ENCODE results near the gene VPS13D. TPM values are rescaled to one million over a fixed set of nuclear protein-coding genes. Genes with fewer than 3 reads are reported as not detected.
A peak's percentile ranks its signal among the peaks of the same experiment; 100 is the strongest.

The VPS13D gene
- total RNA-seq, 4 donors from 2014 or later = 60.9 to 91.6 (median 71.6) TPM

DNA sequence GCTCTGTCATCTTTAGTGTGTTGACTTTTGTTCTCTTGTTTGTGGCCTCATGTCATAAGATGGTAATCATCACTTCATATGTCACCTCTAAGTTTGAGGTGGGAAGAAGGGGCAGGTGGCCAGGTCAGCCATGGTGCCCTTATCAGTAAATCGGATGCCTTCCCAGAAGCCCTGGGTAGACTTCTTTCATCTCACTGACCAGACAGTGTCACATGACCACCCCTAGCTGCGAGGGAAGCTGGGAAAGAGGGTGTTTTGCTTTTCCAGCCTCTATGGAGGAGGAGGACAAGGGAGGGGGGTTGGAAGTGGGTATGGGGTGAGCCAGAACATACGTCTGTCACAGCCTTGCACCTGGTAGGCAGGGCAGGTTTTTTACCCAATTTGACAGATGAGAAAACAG lies 34.4 kb upstream of the VPS13D start:
- intact Hi-C loops (cut with DNase I; ENCODE audit: low total_unique reads) (no loop called here), in situ Hi-C loops (cut with MboI; ENCODE audit: low sequenced_read_pairs in 4 of 4) (no loop called here)
- Histone ChIP-seq H3K36me3 (peaks cover 0 to 21% of the 10 kb centered on the region in 2 donors), H3K27me3 (no peaks in the 10 kb centered on the region), H3K4me3 (no peak overlapping the region), H3K4me1 (no peaks in the 10 kb centered on the region), H3K9me3 (no peaks in the 10 kb centered on the region), H3K27ac (peak overlapping the region in 1 of 4 donors; percentile 5)
- DNase-seq (no peak), ATAC-seq (no peak)
- TF ChIP-seq, protein P1, sequence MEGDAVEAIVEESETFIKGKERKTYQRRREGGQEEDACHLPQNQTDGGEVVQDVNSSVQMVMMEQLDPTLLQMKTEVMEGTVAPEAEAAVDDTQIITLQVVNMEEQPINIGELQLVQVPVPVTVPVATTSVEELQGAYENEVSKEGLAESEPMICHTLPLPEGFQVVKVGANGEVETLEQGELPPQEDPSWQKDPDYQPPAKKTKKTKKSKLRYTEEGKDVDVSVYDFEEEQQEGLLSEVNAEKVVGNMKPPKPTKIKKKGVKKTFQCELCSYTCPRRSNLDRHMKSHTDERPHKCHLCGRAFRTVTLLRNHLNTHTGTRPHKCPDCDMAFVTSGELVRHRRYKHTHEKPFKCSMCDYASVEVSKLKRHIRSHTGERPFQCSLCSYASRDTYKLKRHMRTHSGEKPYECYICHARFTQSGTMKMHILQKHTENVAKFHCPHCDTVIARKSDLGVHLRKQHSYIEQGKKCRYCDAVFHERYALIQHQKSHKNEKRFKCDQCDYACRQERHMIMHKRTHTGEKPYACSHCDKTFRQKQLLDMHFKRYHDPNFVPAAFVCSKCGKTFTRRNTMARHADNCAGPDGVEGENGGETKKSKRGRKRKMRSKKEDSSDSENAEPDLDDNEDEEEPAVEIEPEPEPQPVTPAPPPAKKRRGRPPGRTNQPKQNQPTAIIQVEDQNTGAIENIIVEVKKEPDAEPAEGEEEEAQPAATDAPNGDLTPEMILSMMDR (IDR thresholded peaks at IDR 0.05 in 4 of 5, conservative IDR thresholded peaks at IDR 0.05 in 1 of 5) = no peak
- TF ChIP-seq POLR2A (IDR thresholded peaks at IDR 0.05) = no peak

DNA sequence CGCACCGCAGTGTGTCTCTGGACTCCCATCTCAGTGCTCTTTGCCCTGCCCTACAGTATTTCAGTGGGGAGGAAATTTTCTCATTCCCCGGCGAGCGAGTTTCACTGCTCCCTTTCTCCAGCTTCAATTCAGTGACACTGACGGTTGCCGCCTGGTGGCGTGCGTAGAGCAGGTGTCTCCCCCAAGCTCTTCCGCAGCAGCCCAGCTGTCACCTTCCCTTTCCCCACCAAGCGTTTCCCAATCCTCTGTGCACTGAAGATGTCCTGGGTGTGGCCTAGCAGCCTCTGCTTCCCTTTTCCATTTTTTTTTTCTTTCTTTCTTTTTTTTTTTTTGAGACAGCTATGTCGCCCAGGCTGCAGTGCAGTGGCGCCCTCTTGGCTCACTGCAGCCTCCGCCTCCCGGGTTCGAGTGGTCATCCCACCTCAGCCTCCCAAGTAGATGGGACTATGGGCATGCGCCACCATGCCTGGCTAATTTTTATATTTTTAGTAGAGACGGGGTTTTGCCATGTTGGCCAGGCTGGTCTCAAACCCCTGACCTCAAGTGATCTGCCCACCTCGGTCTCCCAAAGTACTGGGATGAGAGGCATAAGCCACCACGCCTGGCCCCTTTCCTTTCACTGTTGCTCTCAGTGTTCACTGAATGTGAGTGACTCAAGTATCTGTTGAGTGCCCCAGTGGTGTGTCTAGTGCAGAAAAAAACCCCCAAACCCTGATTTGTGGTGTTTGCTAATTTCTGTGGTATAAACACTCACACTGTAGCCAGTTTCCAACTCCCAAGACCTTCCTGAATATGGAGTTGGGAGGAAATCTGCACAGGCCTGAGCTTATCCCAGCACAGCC lies 33.0 kb upstream of the VPS13D start:
- intact Hi-C loops (cut with DNase I; ENCODE audit: low total_unique reads) = no loop called here
- ATAC-seq (peak; percentile 59 to 85), DNase-seq (peak in 1 of 2 donors; percentile 61)
- no peaks in the 10 kb centered on the region for H3K9me3 ChIP-seq
- TF ChIP-seq, protein P1 (IDR thresholded peaks at IDR 0.05 in 4 of 5, conservative IDR thresholded peaks at IDR 0.05 in 1 of 5) = peak in 1 of 5 experiments; percentile 15
- no peak for TF ChIP-seq POLR2A (IDR thresholded peaks at IDR 0.05)
- H3K36me3 ChIP-seq = peaks cover 0 to 18% of the 10 kb centered on the region in 2 donors
- no peaks in the 10 kb centered on the region for H3K4me1 ChIP-seq
- H3K27ac ChIP-seq = no peak overlapping the region
- no peaks in the 10 kb centered on the region for H3K27me3 ChIP-seq
- in situ Hi-C loops (cut with MboI; ENCODE audit: low sequenced_read_pairs in 4 of 4) = no loop called here
- no peak overlapping the region for H3K4me3 ChIP-seq

DNA sequence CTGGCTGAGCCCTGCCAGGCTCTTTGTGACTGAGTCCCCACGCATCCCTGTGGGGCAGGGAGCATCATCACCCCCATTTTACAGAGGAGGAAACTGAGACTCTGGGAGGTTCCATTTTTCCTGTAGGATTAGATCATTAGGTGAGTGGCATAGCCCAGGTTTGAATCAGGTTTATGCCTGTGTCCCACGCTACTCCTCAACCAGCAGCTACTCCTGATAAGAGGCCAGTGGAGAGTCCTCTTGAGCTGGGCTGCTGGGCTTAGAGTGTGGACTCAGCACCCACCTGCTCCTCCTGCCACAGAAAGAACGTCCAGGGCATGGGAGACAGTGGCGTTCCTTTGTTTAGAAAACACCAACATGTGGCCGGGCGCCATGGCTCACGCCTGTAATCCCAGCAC lies 32.3 kb upstream of the VPS13D start:
- TF ChIP-seq, protein P1 (IDR thresholded peaks at IDR 0.05 in 4 of 5, conservative IDR thresholded peaks at IDR 0.05 in 1 of 5) = no peak
- TF ChIP-seq POLR2A (IDR thresholded peaks at IDR 0.05) = no peak
- H3K4me1 ChIP-seq = no peaks in the 10 kb centered on the region
- in situ Hi-C loops (cut with MboI; ENCODE audit: low sequenced_read_pairs in 4 of 4) = no loop called here
- no peaks in the 10 kb centered on the region for H3K9me3 ChIP-seq
- intact Hi-C loops (cut with DNase I; ENCODE audit: low total_unique reads) = no loop called here
- no peak for ATAC-seq
- H3K27ac ChIP-seq = no peak overlapping the region
- no peaks in the 10 kb centered on the region for H3K27me3 ChIP-seq
- peaks cover 0 to 23% of the 10 kb centered on the region in 2 donors for H3K36me3 ChIP-seq
- no peak for DNase-seq
- H3K4me3 ChIP-seq = no peak overlapping the region

DNA sequence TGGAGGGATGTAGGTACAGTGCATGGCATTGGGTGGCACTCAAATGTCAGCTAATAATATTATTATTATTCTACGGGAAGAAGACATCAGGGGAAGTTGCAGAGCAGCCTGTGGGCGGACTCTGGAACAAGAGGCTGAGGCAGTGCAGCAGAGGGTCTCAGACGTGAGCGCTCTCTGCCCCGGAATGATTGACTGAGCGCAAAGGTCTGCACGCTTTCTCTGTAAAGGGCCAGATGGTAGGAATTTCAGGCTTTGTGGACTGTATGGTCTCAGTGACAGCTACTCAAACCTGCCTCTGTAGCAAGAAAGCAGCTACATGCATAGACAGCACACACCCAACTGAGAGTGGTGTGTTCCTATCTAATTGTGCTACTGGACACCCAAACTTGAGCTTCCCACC lies 29.6 kb upstream of the VPS13D start:
- H3K4me1 ChIP-seq = no peaks in the 10 kb centered on the region
- intact Hi-C loops (cut with DNase I; ENCODE audit: low total_unique reads) (no loop called here), in situ Hi-C loops (cut with MboI; ENCODE audit: low sequenced_read_pairs in 4 of 4) (loop anchor here in 1 of 4 donors (25.0 kb wide), 1 partner anchor 363 kb away; the partner anchor contains the start of gene NPPA)
- no peak overlapping the region for H3K27ac ChIP-seq
- TF ChIP-seq, protein P1 (IDR thresholded peaks at IDR 0.05 in 4 of 5, conservative IDR thresholded peaks at IDR 0.05 in 1 of 5) = no peak
- no peak for TF ChIP-seq POLR2A (IDR thresholded peaks at IDR 0.05)
- no peaks in the 10 kb centered on the region for H3K9me3 ChIP-seq
- H3K27me3 ChIP-seq = no peaks in the 10 kb centered on the region
- H3K36me3 ChIP-seq = peaks cover 0 to 14% of the 10 kb centered on the region in 2 donors
- ATAC-seq (no peak), DNase-seq (no peak)
- no peak overlapping the region for H3K4me3 ChIP-seq
